Measurements from ENCODE around the gene BARX2.

Gene BARX2

DNA sequence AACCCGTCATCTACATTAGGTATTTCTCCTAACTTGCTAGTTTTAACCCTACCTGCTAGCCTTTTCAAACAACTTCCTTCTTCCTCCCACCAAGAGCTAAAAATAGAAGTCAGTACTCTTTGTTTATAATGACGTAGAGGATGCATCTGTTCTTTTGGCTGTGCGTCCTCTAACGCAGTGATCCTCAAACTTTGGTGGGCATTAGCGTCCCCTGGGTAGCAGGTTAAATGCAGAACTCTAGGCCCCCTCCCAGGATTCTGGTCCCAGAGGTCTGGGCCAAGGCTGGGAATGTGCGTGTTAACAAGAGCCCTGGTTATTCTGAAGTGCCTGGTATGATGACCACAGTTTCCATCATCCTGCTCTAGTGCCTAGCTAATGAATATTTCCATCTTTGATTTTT is 67.6 kb downstream of the BARX2 start:
- no peak for DNase-seq

GRCh38 chr11:129444274-129444673 is 68.6 kb downstream of the BARX2 start:
- no peak for DNase-seq

DNA sequence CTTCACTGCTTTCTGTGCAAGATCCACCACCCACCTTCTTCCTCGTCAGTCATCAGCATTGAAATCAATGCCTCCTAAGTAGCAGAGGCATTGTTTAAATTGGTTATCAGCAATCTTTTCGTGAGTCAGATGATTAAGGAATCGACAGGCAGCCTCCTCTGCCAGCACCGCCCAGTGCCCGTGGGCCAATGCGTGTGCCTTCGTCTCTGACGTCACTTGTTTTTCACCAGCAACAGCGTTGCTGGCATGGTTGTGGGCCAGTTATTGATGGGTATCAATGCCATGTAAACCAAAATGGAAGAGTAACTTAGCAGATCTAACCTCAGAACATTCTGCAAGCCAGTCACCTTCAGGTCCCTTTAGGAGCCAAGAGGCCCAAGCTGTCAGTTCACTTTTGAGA is 69.6 kb downstream of the BARX2 start:
- no peak for DNase-seq

GRCh38 chr11:129446572-129446971 is 70.9 kb downstream of the BARX2 start:
- no peak for DNase-seq

DNA sequence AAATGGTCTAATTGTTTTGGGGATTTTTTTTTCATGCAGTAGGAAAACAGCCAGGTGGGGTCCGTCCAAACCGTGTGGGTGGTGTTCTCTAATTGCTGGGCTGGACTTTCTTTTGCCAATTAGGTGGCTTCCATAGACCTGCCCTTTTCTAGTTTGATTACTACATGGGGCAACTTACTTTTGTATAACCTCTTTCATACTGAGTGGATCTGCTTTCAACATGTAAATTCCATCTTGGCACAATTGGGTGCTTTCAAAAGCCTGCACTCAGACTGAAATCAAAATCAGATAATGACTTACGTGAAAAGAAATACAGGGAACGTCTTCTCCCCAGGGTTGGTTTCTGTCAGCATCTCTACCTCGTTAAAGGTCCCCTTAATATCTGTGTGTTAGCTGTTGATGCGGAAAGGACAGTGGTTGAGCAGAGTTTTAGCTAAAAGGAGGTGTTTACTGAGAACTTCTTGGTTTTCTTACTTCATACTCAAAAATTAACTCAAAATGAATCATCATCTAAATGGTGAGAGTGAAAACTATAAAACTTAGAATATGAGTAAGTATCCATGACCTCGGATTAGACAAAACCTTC is 72.1 kb downstream of the BARX2 start:
- DNase-seq = no peak

- no peak for DNase-seq
Measured at GRCh38 chr11:129451524-129451923, 75.9 kb downstream of the BARX2 start.

- DNase-seq = no peak
Measured at GRCh38 chr11:129453293-129453721, 77.7 kb downstream of the BARX2 start.

DNA sequence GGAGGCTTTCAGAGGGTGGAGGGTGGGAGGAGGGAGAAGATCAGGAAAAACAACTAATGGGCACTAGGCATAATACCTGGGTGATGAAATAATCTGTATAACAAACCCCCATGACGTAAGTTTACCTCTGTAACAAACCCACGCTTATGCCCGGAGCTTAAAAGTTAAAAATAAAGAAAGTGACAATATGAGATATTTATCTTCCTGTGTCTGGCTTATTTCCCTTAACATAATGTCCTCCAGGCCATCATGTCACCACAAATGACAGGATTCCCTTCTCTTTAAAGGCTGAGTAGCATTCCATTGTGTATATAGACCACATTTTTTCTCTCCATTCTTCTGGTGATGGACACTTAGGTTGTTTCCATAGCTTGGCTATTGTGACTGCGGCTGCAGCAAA is 79.5 kb downstream of the BARX2 start:
- DNase-seq = no peak

- no peak for DNase-seq
Measured at GRCh38 chr11:129455756-129456655, 80.4 kb downstream of the BARX2 start.

DNA sequence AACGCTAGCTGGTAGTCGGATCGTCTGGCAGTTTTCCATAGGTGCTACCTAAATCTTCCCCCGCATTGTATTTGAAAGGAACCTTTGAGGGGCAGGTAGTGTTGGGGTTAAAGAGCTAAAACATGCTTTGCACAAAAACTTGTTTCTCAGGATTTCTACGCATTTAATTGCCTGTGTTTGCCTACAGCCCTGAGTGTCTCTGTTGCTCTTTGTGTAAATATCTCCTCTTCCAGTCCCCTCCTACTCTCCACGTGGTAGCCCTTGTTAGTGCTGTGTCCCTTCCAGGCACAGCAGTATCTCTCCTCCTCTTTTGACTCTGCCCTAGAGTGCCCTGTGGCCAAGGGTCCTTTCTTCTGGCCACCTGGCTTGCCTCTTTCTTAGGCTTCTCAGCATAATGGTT is 81.7 kb downstream of the BARX2 start:
- DNase-seq = no peak

GRCh38 chr11:129458278-129458677 is 82.6 kb downstream of the BARX2 start:
- no peak for DNase-seq

DNA sequence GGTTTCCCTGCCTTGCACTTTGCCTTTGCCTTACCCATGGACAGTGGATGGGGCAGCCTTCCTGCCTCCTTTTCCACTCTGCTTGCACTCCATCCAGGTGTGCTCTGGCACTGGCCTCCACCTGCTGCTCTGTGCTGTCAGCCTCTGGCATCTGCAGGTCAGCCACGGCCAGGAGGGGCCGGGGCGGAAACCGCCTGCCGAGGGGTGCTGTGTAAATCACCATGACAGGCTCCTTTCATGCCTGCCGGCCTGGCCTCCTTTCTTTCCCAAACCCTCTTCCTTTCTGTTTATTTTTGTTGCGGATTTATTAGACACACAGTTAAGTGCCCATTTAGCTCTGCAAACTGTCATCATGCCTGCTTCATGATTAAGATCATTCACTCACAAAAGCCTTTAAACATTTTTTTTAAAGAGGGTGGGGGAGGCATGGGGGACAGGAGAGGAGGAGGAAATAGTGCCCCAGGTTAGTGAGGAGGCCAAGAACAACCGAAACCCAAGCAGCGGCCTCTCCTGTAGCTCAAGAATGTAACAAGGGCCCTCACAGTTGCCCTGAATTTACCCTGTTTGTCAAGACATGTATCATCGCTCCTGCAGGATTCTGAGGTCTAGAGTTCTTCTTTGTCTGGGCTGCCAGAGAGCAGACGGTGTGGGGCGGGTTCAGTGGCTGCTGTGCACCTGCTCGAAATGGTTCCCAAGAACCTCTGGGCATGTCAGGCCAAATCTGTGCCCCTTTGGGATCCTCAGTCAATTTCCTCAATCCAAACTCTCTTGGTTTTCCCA is 83.3 kb downstream of the BARX2 start:
- DNase-seq = no peak

DNA sequence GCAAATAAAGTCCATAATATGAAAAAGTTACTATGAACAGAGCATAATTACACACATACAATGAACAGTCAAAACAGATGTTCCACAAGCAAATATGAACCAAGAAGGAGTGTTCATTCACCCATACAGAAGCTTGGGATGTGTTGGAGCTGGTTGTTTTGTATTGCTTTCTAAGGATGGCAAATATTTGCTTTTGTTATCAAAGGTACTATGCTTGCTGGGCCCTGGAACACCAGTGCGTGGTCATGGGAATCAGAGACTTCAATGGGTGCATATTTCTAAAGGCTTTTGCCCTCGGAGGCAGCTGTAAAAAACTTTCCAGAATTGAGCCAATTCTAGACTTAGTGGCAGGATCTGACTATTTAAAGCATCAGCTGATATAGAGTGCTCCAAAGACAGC is 85.1 kb downstream of the BARX2 start:
- no peak for DNase-seq

- no peak for DNase-seq
Measured at GRCh38 chr11:129484068-129484467, 108.4 kb downstream of the BARX2 start.

DNA sequence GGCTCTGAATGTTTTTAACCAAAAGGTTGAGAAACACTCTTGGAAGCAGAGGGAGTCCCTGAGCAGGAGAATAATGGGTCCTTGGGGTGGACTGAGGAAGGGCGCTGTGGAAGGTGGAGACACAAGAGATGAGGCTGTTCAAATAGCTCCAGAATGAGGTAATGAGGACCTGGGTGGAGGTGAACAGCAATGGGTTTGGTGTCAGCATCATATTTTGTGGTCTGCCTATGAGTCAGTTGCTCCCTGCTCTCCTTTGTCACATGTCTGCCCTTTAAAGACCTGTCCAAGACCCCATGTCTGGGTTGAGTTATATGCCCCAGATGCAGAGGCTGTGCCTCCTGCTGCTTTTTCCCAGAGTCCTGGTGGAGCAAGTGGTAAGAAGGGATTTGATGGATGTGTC is 113.6 kb downstream of the BARX2 start:
- DNase-seq = no peak

GRCh38 chr11:129490004-129490403 is 114.4 kb downstream of the BARX2 start:
- no peak for DNase-seq

DNA sequence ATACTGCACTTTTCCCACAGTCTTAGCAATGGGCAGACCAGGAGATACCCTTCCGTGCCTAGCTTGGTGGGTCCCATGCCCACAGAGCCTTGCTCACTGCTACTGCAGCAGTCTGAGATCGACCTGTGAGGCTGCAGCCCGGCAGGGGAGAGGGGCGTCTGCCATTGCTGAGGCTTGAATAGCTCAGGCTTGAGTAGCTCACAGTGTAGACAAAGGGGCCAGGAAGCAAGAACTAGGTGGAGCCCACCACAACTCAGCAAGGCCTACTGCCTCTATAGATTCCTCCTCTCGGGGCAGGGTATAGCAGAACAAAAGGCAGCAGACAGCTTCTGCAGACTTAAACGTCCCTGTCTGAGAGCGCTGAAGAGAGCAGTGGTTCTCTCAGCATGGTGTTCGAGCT is 118.1 kb downstream of the BARX2 start:
- no peak for DNase-seq

Measured in NCI-H2171 (cell line).